ENCODE data around the gene FAM187B.

DNA sequence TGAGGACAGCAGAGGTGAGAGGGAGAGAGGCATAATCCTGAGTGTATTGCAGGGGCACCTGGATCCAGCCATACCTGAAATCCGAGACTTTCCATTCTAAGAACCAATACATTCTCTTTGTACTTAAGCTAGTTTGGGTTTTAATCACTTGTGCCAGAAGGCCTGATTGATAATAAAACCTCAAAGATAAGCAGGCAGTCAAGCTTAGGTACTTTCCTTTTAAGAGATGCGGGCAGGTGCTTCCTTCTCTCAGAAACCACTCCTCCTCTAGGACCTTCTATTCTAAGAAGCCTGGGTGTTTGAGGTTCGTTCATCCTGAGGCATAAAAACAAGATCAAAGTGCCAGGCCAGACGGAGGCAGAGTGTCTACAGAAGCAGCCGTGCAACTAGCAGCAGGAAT, 22.2 kb downstream of the FAM187B start:
- TF ChIP-seq CTCF (IDR thresholded peaks at IDR 0.05 in 2 of 3, conservative IDR thresholded peaks at IDR 0.05 in 1 of 3; ENCODE audit: borderline replicate concordance in 1 of 3, insufficient read depth in 1 of 3, low read depth in 2 of 3, low read length in 2 of 3) (no peak), POLR2A (IDR thresholded peaks at IDR 0.05; ENCODE audit: borderline replicate concordance, extremely low read depth, insufficient read depth, insufficient read length) (no peak), EZH2 (IDR thresholded peaks at IDR 0.05) (no peak), POLR2AphosphoS5 (IDR thresholded peaks at IDR 0.05; ENCODE audit: low read depth, low read length) (no peak), EZH2phosphoT487 (IDR thresholded peaks at IDR 0.05; ENCODE audit: borderline replicate concordance) (no peak), JUND (IDR thresholded peaks at IDR 0.05) (no peak), RAD21 (IDR thresholded peaks at IDR 0.05; ENCODE audit: low read depth) (no peak), SP1 (IDR thresholded peaks at IDR 0.05; ENCODE audit: low read depth) (no peak), ATF3 (IDR thresholded peaks at IDR 0.05) (no peak), YY1 (IDR thresholded peaks at IDR 0.05; ENCODE audit: extremely low read depth, insufficient replicate concordance, low read depth, low read length) (no peak), ZNF274 (IDR thresholded peaks at IDR 0.05; ENCODE audit: low read depth, low read length) (no peak)
- TF ChIP-seq, protein P1, sequence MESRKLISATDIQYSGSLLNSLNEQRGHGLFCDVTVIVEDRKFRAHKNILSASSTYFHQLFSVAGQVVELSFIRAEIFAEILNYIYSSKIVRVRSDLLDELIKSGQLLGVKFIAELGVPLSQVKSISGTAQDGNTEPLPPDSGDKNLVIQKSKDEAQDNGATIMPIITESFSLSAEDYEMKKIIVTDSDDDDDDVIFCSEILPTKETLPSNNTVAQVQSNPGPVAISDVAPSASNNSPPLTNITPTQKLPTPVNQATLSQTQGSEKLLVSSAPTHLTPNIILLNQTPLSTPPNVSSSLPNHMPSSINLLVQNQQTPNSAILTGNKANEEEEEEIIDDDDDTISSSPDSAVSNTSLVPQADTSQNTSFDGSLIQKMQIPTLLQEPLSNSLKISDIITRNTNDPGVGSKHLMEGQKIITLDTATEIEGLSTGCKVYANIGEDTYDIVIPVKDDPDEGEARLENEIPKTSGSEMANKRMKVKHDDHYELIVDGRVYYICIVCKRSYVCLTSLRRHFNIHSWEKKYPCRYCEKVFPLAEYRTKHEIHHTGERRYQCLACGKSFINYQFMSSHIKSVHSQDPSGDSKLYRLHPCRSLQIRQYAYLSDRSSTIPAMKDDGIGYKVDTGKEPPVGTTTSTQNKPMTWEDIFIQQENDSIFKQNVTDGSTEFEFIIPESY (IDR thresholded peaks at IDR 0.05; ENCODE audit: extremely low read depth, insufficient replicate concordance, low read length): no peak
- TF ChIP-seq, protein P2, sequence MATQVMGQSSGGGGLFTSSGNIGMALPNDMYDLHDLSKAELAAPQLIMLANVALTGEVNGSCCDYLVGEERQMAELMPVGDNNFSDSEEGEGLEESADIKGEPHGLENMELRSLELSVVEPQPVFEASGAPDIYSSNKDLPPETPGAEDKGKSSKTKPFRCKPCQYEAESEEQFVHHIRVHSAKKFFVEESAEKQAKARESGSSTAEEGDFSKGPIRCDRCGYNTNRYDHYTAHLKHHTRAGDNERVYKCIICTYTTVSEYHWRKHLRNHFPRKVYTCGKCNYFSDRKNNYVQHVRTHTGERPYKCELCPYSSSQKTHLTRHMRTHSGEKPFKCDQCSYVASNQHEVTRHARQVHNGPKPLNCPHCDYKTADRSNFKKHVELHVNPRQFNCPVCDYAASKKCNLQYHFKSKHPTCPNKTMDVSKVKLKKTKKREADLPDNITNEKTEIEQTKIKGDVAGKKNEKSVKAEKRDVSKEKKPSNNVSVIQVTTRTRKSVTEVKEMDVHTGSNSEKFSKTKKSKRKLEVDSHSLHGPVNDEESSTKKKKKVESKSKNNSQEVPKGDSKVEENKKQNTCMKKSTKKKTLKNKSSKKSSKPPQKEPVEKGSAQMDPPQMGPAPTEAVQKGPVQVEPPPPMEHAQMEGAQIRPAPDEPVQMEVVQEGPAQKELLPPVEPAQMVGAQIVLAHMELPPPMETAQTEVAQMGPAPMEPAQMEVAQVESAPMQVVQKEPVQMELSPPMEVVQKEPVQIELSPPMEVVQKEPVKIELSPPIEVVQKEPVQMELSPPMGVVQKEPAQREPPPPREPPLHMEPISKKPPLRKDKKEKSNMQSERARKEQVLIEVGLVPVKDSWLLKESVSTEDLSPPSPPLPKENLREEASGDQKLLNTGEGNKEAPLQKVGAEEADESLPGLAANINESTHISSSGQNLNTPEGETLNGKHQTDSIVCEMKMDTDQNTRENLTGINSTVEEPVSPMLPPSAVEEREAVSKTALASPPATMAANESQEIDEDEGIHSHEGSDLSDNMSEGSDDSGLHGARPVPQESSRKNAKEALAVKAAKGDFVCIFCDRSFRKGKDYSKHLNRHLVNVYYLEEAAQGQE (IDR thresholded peaks at IDR 0.05; ENCODE audit: low read depth): no peak
- TF ChIP-seq, protein P3, sequence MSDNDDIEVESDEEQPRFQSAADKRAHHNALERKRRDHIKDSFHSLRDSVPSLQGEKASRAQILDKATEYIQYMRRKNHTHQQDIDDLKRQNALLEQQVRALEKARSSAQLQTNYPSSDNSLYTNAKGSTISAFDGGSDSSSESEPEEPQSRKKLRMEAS (IDR thresholded peaks at IDR 0.05): no peak

All from HCT116 (cell line).